K562 (cell line): ENCODE measurements around the gene KXD1.

Experiments used
- ELF1 ChIP-seq: fragments of 200-800 bp; sonication (Bioruptor generic); IDR thresholded peaks from 2 replicates; pipeline ENCODE4 v1.6.1; 2016; ENCODE audit warnings: missing genetic modification characterization, missing compliant biosample characterization
- FOXM1 ChIP-seq, 2 experiments: fragments of 450-650 bp in 1 of 2; sonication (generic) in 1 of 2; formaldehyde crosslinking in 1 of 2; IDR thresholded peaks; 2 replicates each; pipeline versions ENCODE4 v1.6.1 to v1.9.0; 2017 to 2022; ENCODE audit warnings: low read depth in 2 of 2, mild to moderate bottlenecking in 2 of 2, missing genetic modification reagents in 1 of 2, moderate library complexity in 1 of 2
- GABPB1 ChIP-seq: sonication (generic); formaldehyde crosslinking; IDR thresholded peaks from 2 replicates; pipeline ENCODE4 v1.8.0; 2022; ENCODE audit warnings: mild to moderate bottlenecking, missing genetic modification reagents
- SRSF1 ChIP-seq: fragments of 200-400 bp; formaldehyde crosslinking; IDR thresholded peaks from 2 replicates; pipeline ENCODE4 v1.6.1; 2017; ENCODE audit warnings: mild to moderate bottlenecking, low read depth, low read length, moderate library complexity
- TARDBP ChIP-seq: fragments of 450-650 bp; IDR thresholded peaks from 2 replicates; pipeline ENCODE4 v1.6.1; 2016
- ZFP30 ChIP-seq: fragments of 250-450 bp; sonication (Bioruptor Pico); IDR thresholded peaks from 2 replicates; pipeline ENCODE4 v1.8.0; 2022; ENCODE audit warnings: moderate library complexity, mild to moderate bottlenecking, inconsistent platforms, borderline replicate concordance
- ZNF232 ChIP-seq: sonication (generic); formaldehyde crosslinking; IDR thresholded peaks from 2 replicates; pipeline ENCODE4 v1.8.0; 2022; ENCODE audit warnings: mild to moderate bottlenecking, missing genetic modification reagents
- TF ChIP-seq, protein P1 (sequence below), 3 experiments: IDR thresholded peaks in 2 of 3; conservative IDR thresholded peaks in 1 of 3; 2 replicates each; pipeline ENCODE4 v1.5.1; 2011 to 2012; ENCODE audit warnings: low read length in 3 of 3, mild to moderate bottlenecking in 3 of 3, control low read depth in 2 of 3, improper control_type of control experiment in 1 of 3, inconsistent platforms in 1 of 3, low read depth in 1 of 3, mixed read lengths in 1 of 3, moderate library complexity in 1 of 3; ENCODE audit not compliant: insufficient read depth in 2 of 3
- TF ChIP-seq, protein P2 (sequence below): sonication (generic); formaldehyde crosslinking; IDR thresholded peaks from 2 replicates; pipeline ENCODE4 v1.8.0; 2022; ENCODE audit warnings: mild to moderate bottlenecking, low read depth, missing genetic modification reagents
- TF ChIP-seq, protein P3 (sequence below), 2 experiments: fragments of 450-650 bp; IDR thresholded peaks; 2 replicates each; pipeline ENCODE4 v1.6.1; 2016
- TF ChIP-seq, protein P4 (sequence below): sonication (generic); formaldehyde crosslinking; IDR thresholded peaks from 2 replicates; pipeline ENCODE4 v1.8.1; 2022; ENCODE audit warnings: missing genetic modification reagents

DNA sequence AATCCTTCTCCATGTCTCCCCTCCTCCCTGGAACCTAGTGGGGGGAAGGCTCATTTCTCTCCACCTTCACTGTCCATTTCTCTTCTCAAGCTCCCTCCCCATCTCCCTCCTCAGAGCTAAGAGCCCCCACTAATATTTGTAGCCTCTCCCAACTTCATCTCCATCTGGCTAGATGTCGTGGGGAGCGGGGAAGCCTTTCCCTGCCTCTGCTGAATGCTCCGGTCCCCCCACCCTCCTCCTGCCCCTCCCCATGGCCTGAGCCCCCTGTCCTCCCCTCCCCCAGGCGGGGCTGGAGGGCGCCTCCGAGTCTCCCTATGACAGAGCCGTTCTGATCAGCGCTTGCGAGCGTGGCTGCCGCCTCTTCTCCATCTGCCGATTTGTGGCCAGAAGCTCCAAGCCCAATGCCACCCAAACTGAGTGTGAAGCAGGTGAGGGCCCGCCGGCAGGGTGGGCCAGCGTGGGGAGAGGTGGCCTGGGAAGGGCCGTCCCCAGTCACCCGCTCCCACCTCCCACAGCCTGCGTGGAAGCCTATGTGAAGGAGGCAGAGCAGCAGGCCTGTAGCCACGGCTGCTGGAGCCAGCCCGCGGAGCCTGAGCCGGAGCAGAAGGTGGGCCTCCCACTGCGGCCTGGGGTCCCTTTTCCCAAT, 56.0 kb downstream of the KXD1 start:
- TF ChIP-seq SRSF1, result no peak
- TF ChIP-seq, protein P1, sequence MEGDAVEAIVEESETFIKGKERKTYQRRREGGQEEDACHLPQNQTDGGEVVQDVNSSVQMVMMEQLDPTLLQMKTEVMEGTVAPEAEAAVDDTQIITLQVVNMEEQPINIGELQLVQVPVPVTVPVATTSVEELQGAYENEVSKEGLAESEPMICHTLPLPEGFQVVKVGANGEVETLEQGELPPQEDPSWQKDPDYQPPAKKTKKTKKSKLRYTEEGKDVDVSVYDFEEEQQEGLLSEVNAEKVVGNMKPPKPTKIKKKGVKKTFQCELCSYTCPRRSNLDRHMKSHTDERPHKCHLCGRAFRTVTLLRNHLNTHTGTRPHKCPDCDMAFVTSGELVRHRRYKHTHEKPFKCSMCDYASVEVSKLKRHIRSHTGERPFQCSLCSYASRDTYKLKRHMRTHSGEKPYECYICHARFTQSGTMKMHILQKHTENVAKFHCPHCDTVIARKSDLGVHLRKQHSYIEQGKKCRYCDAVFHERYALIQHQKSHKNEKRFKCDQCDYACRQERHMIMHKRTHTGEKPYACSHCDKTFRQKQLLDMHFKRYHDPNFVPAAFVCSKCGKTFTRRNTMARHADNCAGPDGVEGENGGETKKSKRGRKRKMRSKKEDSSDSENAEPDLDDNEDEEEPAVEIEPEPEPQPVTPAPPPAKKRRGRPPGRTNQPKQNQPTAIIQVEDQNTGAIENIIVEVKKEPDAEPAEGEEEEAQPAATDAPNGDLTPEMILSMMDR (IDR thresholded peaks at IDR 0.05 in 2 of 3, conservative IDR thresholded peaks at IDR 0.05 in 1 of 3; ENCODE audit: insufficient read depth in 2 of 3, low read depth in 1 of 3, low read length in 3 of 3), result no peak
- no peak for TF ChIP-seq ZNF232 (CRISPR knock-in tag)
- TF ChIP-seq, protein P2, sequence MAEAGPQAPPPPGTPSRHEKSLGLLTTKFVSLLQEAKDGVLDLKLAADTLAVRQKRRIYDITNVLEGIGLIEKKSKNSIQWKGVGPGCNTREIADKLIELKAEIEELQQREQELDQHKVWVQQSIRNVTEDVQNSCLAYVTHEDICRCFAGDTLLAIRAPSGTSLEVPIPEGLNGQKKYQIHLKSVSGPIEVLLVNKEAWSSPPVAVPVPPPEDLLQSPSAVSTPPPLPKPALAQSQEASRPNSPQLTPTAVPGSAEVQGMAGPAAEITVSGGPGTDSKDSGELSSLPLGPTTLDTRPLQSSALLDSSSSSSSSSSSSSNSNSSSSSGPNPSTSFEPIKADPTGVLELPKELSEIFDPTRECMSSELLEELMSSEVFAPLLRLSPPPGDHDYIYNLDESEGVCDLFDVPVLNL, result no peak
- no peak for TF ChIP-seq ZFP30 (CRISPR knock-in tag)
- TF ChIP-seq TARDBP, result no peak
- TF ChIP-seq, protein P3, sequence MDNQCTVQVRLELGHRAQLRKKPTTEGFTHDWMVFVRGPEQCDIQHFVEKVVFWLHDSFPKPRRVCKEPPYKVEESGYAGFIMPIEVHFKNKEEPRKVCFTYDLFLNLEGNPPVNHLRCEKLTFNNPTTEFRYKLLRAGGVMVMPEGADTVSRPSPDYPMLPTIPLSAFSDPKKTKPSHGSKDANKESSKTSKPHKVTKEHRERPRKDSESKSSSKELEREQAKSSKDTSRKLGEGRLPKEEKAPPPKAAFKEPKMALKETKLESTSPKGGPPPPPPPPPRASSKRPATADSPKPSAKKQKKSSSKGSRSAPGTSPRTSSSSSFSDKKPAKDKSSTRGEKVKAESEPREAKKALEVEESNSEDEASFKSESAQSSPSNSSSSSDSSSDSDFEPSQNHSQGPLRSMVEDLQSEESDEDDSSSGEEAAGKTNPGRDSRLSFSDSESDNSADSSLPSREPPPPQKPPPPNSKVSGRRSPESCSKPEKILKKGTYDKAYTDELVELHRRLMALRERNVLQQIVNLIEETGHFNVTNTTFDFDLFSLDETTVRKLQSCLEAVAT (IDR thresholded peaks at IDR 0.05), result no peak
- TF ChIP-seq FOXM1 (IDR thresholded peaks at IDR 0.05; ENCODE audit: low read depth), result no peak
- TF ChIP-seq FOXM1 (CRISPR knock-in tag; IDR thresholded peaks at IDR 0.05; ENCODE audit: low read depth), result no peak
- TF ChIP-seq GABPB1 (CRISPR knock-in tag), result no peak
- TF ChIP-seq ELF1, result no peak
- TF ChIP-seq, protein P4, sequence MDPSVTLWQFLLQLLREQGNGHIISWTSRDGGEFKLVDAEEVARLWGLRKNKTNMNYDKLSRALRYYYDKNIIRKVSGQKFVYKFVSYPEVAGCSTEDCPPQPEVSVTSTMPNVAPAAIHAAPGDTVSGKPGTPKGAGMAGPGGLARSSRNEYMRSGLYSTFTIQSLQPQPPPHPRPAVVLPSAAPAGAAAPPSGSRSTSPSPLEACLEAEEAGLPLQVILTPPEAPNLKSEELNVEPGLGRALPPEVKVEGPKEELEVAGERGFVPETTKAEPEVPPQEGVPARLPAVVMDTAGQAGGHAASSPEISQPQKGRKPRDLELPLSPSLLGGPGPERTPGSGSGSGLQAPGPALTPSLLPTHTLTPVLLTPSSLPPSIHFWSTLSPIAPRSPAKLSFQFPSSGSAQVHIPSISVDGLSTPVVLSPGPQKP (CRISPR knock-in tag), result no peak
